ENCODE data around the gene ACSS3. TPM values are rescaled to one million over a fixed set of nuclear protein-coding genes. Genes with fewer than 3 reads are reported as not detected.

Gene ACSS3
- total and polyA plus RNA-seq, 2 of the 8 experiments (the other 6 are each of a cell fraction or from before 2014, with no cell fraction given): 14.4 to 24.0 TPM

- no peak overlapping the region for H3K4me3 ChIP-seq (ENCODE audit: extremely low read depth in 1 of 4, insufficient read depth in 2 of 4, low read depth in 3 of 4, low read length in 4 of 4)
- H2BK15ac ChIP-seq (ENCODE audit: low read length): no peak overlapping the region
- no peak overlapping the region for H4K91ac ChIP-seq (replicated peaks; ENCODE audit: insufficient read length, low read length)
- no peaks in the 10 kb centered on the region for H3K23me2 ChIP-seq (ENCODE audit: low read depth, low read length)
- H3K79me2 ChIP-seq (ENCODE audit: control insufficient read depth in 1 of 2, insufficient read depth in 2 of 2, low read length in 2 of 2): no peaks in the 10 kb centered on the region
- H3K4me2 ChIP-seq (ENCODE audit: insufficient read depth in 1 of 2, low read depth in 2 of 2, low read length in 2 of 2): no peak overlapping the region
- no peak overlapping the region for H2BK5ac ChIP-seq (ENCODE audit: low read depth, low read length)
- no peak overlapping the region for H3K27ac ChIP-seq (ENCODE audit: low read depth, low read length)
- H2AFZ ChIP-seq (ENCODE audit: low read length): no peak overlapping the region
- H3K4ac ChIP-seq (replicated peaks; ENCODE audit: insufficient read length, low read depth, low read length): no peak overlapping the region
- H3K14ac ChIP-seq (ENCODE audit: insufficient read length): no peak overlapping the region
- WGBS, 2 experiments (ENCODE audit: extremely low coverage in 1 of 2, insufficient coverage in 1 of 2, insufficient read length in 1 of 2, insufficient replicate concordance in 2 of 2, low coverage in 1 of 2, low lambda C conversion rate in 2 of 2, missing lambda C conversion rate in 1 of 2): 55% methylated on average over 4 of the region's 4 CpGs; no CpG with 5 or more reads in 1 of the 2 experiments
- H3K27me3 ChIP-seq (replicated peaks in 1 of 4; ENCODE audit: control insufficient read depth in 3 of 4, extremely low read depth in 1 of 4, insufficient read depth in 3 of 4, low read length in 3 of 4): no peaks in the 10 kb centered on the region
- H2BK20ac ChIP-seq (ENCODE audit: low read length): no peak overlapping the region
- peaks cover 0 to 6% (median 0%) of the 10 kb centered on the region in 4 experiments; a peak in 3 of 7 replicates for H3K4me1 ChIP-seq (replicated peaks in 1 of 4; ENCODE audit: control insufficient read depth in 3 of 4, insufficient read depth in 4 of 4, low read length in 3 of 4)
- 0 out of 4 replicates have a peak, but pooled peaks cover 0 to 2% of the 10 kb centered on the region in 2 experiments for H3K9me3 ChIP-seq (ENCODE audit: insufficient read depth in 2 of 2, low read depth in 1 of 2, low read length in 1 of 2)
- H3K18ac ChIP-seq (ENCODE audit: extremely low read depth, low read length): no peak overlapping the region
- H3K23ac ChIP-seq (ENCODE audit: insufficient read length): no peak overlapping the region
- H3K9ac ChIP-seq (replicated peaks in 1 of 4; ENCODE audit: extremely low read depth in 1 of 4, low read depth in 3 of 4, low read length in 3 of 4): no peak overlapping the region
- DNase-seq (ENCODE audit: low read depth in 1 of 2, low spot score in 2 of 2) (peak in 1 of 2 experiments; percentile 48), FAIRE-seq (no peak)
- H3K79me1 ChIP-seq (ENCODE audit: low read depth, low read length): no peaks in the 10 kb centered on the region
- no peaks in the 10 kb centered on the region for H4K20me1 ChIP-seq (replicated peaks in 1 of 2; ENCODE audit: control insufficient read depth in 1 of 2, insufficient read depth in 2 of 2, low read length in 2 of 2)
- H4K5ac ChIP-seq (ENCODE audit: insufficient read length, low read depth, low read length): no peak overlapping the region
- no peak overlapping the region for H2AK5ac ChIP-seq (ENCODE audit: low read depth, low read length)
- H3K36me3 ChIP-seq (ENCODE audit: control insufficient read depth in 2 of 4, insufficient read depth in 4 of 4, low read length in 3 of 4): no peaks in the 10 kb centered on the region
- POLR2A ChIA-PET (ENCODE audit: partially characterized antibody): no interaction called here
- H2BK12ac ChIP-seq (ENCODE audit: low read depth, low read length): no peak overlapping the region
- no peak overlapping the region for H2BK120ac ChIP-seq (replicated peaks; ENCODE audit: low read depth, low read length)
- H3K56ac ChIP-seq (replicated peaks; ENCODE audit: insufficient read length, low read depth, low read length): no peak overlapping the region
- CTCF ChIA-PET (ENCODE audit: partially characterized antibody): no interaction called here
- H4K8ac ChIP-seq (ENCODE audit: extremely low read depth, insufficient read depth, low read length): no peak overlapping the region
- TF ChIP-seq EGR1 (IDR thresholded peaks at IDR 0.05; ENCODE audit: borderline replicate concordance, low read depth, low read length) (no peak), BCL11A (IDR thresholded peaks at IDR 0.05; ENCODE audit: low read depth in 2 of 2, low read length in 2 of 2) (no peak), PHF8 (conservative IDR thresholded peaks at IDR 0.05; ENCODE audit: low read depth, low read length) (no peak), TEAD4 (IDR thresholded peaks at IDR 0.05; ENCODE audit: low read depth, low read length) (no peak), POLR2AphosphoS5 (IDR thresholded peaks at IDR 0.05; ENCODE audit: low read depth, low read length) (no peak), ASH2L (IDR thresholded peaks at IDR 0.05; ENCODE audit: low read length) (no peak)
Observed at GRCh38 chr12:81245907-81246570, 168.2 kb downstream of the ACSS3 start.

All from H1 (cell line).